A549 (cell line): Measurements from ENCODE around the gene CATSPERZ. TPM values are rescaled to one million over a fixed set of nuclear protein-coding genes. Genes with fewer than 3 reads are reported as not detected.

Experiments
- ATAC-seq, 2 experiments: fragments of 200-7000 bp in 1 of 2; fragments of >200 bp in 1 of 2; cut with Nextera tagmentation in 1 of 2; cut with Tn5 transposase in 1 of 2; 3 replicates each; pipeline versions ENCODE4 v1.8.0 to v1.9.1; 2018 to 2020; ENCODE audit warnings: mild to moderate bottlenecking in 1 of 2, moderate library complexity in 1 of 2
- CTCF ChIA-PET: fragments of 300-600 bp; sonication (Branson Sonifier 250); formaldehyde crosslinking; extraction: SDS; loops from one replicate; lab custom pipeline; 2021; ENCODE audit warnings: antibody characterized with exemption, inconsistent platforms; lab: Yijun Ruan, JAX
- POLR2A ChIA-PET: fragments of 350-600 bp; formaldehyde crosslinking; extraction: SDS; loops from one replicate; lab custom pipeline; 2021; ENCODE audit warnings: antibody characterized with exemption, inconsistent platforms; lab: Yijun Ruan, JAX
- DNase-seq, 2 experiments: peaks; one replicate each; pipeline versions ENCODE4 v3.0.0 to v3.0.0-alpha.2; 2011 to 2016; ENCODE audit warnings: low read depth in 1 of 2, low spot score in 1 of 2
- FAIRE-seq: peaks from 2 replicates; lab custom pipeline; 2011; peaks lifted over from hg19 to GRCh38; lab: Jason Lieb, UNC
- H3K27ac ChIP-seq, 2 experiments: fragments of >200 bp; sonication (Bioruptor Twin); formaldehyde crosslinking; 3 replicates each; pipeline ENCODE4 v1.5.1; 2016 to 2017
- H3K4me1 ChIP-seq: fragments of >200 bp; sonication (Bioruptor Twin); formaldehyde crosslinking; 3 replicates; pipeline ENCODE4 v1.6.1; 2016
- H3K4me2 ChIP-seq: fragments of >200 bp; sonication (Bioruptor Twin); formaldehyde crosslinking; 3 replicates; pipeline ENCODE4 v1.6.1; 2016
- H3K4me3 ChIP-seq: fragments of >200 bp; sonication (Bioruptor Twin); formaldehyde crosslinking; 3 replicates; pipeline ENCODE4 v1.5.1; 2016
- H3K9me3 ChIP-seq: fragments of >200 bp; sonication (Bioruptor Twin); formaldehyde crosslinking; 3 replicates; pipeline ENCODE4 v1.6.1; 2016
- CBX2 ChIP-seq: fragments of 200-600 bp; sonication (generic); IDR thresholded peaks from 2 replicates; pipeline ENCODE4 v1.6.1; 2016; ENCODE audit warnings: low read depth, mild to moderate bottlenecking, borderline replicate concordance
- CHD4 ChIP-seq: fragments of 200-600 bp; sonication (generic); IDR thresholded peaks from 2 replicates; pipeline ENCODE4 v1.6.1; 2016; ENCODE audit warnings: antibody characterized with exemption, mild to moderate bottlenecking, borderline replicate concordance
- E2F6 ChIP-seq: IDR thresholded peaks from 2 replicates; pipeline ENCODE4 v1.6.1; 2012; ENCODE audit warnings: low read depth, borderline replicate concordance
- ELK1 ChIP-seq: fragments of 150-350 bp; IDR thresholded peaks from 2 replicates; pipeline ENCODE4 v1.6.1; 2014; ENCODE audit warnings: low read depth, mild to moderate bottlenecking, low read length
- ESRRA ChIP-seq: fragments of 150-350 bp; IDR thresholded peaks from 2 replicates; pipeline ENCODE4 v1.6.1; 2014; ENCODE audit warnings: mild to moderate bottlenecking, low read length, borderline replicate concordance
- FOXS1 ChIP-seq: fragments of 250-450 bp; sonication (Bioruptor Pico); IDR thresholded peaks from 2 replicates; pipeline ENCODE4 v1.5.0; 2020; ENCODE audit warnings: mild to moderate bottlenecking, moderate library complexity
- GATA3 ChIP-seq: IDR thresholded peaks from 2 replicates; pipeline ENCODE4 v1.6.1; 2012; ENCODE audit warnings: borderline replicate concordance
- HMGXB4 ChIP-seq: fragments of 250-450 bp; sonication (Bioruptor Pico); IDR thresholded peaks from 2 replicates; pipeline ENCODE4 v1.5.0; 2021; ENCODE audit warnings: mild to moderate bottlenecking, moderate library complexity, borderline replicate concordance
- HOXA7 ChIP-seq: fragments of 250-450 bp; sonication (Bioruptor Pico); IDR thresholded peaks from 2 replicates; pipeline ENCODE4 v1.5.0; 2020; ENCODE audit warnings: mild to moderate bottlenecking, moderate library complexity
- HOXB5 ChIP-seq: fragments of 250-450 bp; sonication (Bioruptor Pico); IDR thresholded peaks from 2 replicates; pipeline ENCODE4 v1.5.0; 2020; ENCODE audit warnings: mild to moderate bottlenecking, moderate library complexity
- JUN ChIP-seq, 2 experiments: fragments of >200 bp; sonication (Bioruptor Twin); formaldehyde crosslinking; IDR thresholded peaks; 2 replicates in 1 of 2; 3 replicates in 1 of 2; pipeline ENCODE4 v1.6.1; 2016 to 2017
- MAX ChIP-seq: IDR thresholded peaks from 2 replicates; pipeline ENCODE4 v1.6.1; 2012
- MYC ChIP-seq: IDR thresholded peaks from 2 replicates; pipeline ENCODE4 v1.6.1; 2012; ENCODE audit warnings: mild to moderate bottlenecking, inconsistent platforms, low read length, improper control_type of control experiment, borderline replicate concordance
- PHF8 ChIP-seq: fragments of 200-600 bp; sonication (generic); IDR thresholded peaks from 2 replicates; pipeline ENCODE4 v1.6.1; 2016; ENCODE audit warnings: low read depth, mild to moderate bottlenecking, antibody characterized with exemption, moderate library complexity, borderline replicate concordance
- POLR2A ChIP-seq: IDR thresholded peaks from 2 replicates; pipeline ENCODE4 v1.6.1; 2012; ENCODE audit warnings: mild to moderate bottlenecking, low read length
- RARB ChIP-seq: fragments of 250-450 bp; sonication (Bioruptor Pico); IDR thresholded peaks from 2 replicates; pipeline ENCODE4 v1.8.0; 2021; ENCODE audit warnings: mild to moderate bottlenecking, moderate library complexity
- REST ChIP-seq: fragments of 200-600 bp; sonication (generic); IDR thresholded peaks from 2 replicates; pipeline ENCODE4 v1.6.1; 2016; ENCODE audit warnings: antibody characterized with exemption, mild to moderate bottlenecking, moderate library complexity
- RFX5 ChIP-seq: fragments of 450-650 bp; IDR thresholded peaks from 2 replicates; pipeline ENCODE4 v1.7.1; 2014; ENCODE audit warnings: antibody characterized with exemption, mild to moderate bottlenecking, moderate library complexity
- SREBF2 ChIP-seq: fragments of 450-650 bp; IDR thresholded peaks from 2 replicates; pipeline ENCODE4 v1.6.1; 2014; ENCODE audit warnings: mild to moderate bottlenecking, moderate library complexity
- TFCP2L1 ChIP-seq: fragments of 250-450 bp; sonication (Bioruptor Pico); IDR thresholded peaks from 2 replicates; pipeline ENCODE4 v1.5.0; 2021; ENCODE audit warnings: mild to moderate bottlenecking
- USF2 ChIP-seq: fragments of 450-650 bp; IDR thresholded peaks from 2 replicates; pipeline ENCODE4 v1.6.1; 2014; ENCODE audit warnings: antibody characterized with exemption
- ZFP36 ChIP-seq: fragments of 450-650 bp; IDR thresholded peaks from 2 replicates; pipeline ENCODE4 v1.6.1; 2014; ENCODE audit warnings: borderline replicate concordance; ENCODE audit not compliant: partially characterized antibody
- ZSCAN20 ChIP-seq: fragments of 250-450 bp; sonication (Bioruptor Pico); IDR thresholded peaks from 2 replicates; pipeline ENCODE4 v1.8.0; 2022; ENCODE audit warnings: mild to moderate bottlenecking, moderate library complexity
- WGBS: methylation state at CpG from one replicate; pipeline ENCODE4 v1.1.6; 2017; ENCODE audit errors: missing lambda C conversion rate; 5-methylcytosine and 5-hydroxymethylcytosine counted together
- polyA plus RNA-seq, 4 experiments: library from polyadenylated mRNA; depleted of rRNA in 3 of 4; stranded (reverse); fragments of >200 nt; fragmentation: RNase III in 1 of 4; extraction: RNeasy Plus Mini Kit Qiagen cat#74134 plus additional on column Dnase treatment in 1 of 4; gene quantifications; 2 replicates in 3 of 4; 3 replicates in 1 of 4; pipeline ENCODE4 v1.2.3, GENCODE V29; 2011 to 2017

Gene CATSPERZ
- polyA plus RNA-seq, 2 of the 4 experiments (the other 2 are of a cell fraction), result 1.9 to 3.4 TPM

- ChIA-PET CTCF (interaction anchor here (0.7 to 33.9 kb wide), 8 partner anchors 11 to 298 kb away, joined by 3 to 996 read pairs (median 22); partner anchors contain the start of genes CATSPERZ, CCDC88B, ESRRA and PLCB3), POLR2A (interaction anchor here (0.7 to 1.4 kb wide), 2 partner anchors 35 to 107 kb away, joined by 3 to 9 read pairs; partner anchors contain the start of genes PRDX5 and TRMT112)
- TF ChIP-seq CBX2 (no peak), ELK1 (no peak), E2F6 (no peak), SREBF2 (no peak), USF2 (no peak), HMGXB4 (CRISPR knock-in tag) (no peak), ZSCAN20 (CRISPR knock-in tag) (no peak), MYC (no peak), CHD4 (no peak), MAX (no peak), RFX5 (no peak), PHF8 (no peak), FOXS1 (CRISPR knock-in tag) (no peak)
- H3K27ac ChIP-seq, result no peak overlapping the region
- peaks cover 31% of the 10 kb centered on the region for H3K4me1 ChIP-seq
- FAIRE-seq (no peak), ATAC-seq (no peak), DNase-seq (no peak)
- H3K9me3 ChIP-seq, result no peaks in the 10 kb centered on the region
- WGBS, result 92% methylated on average over 27 of the region's 33 CpGs
- H3K4me3 ChIP-seq, result no peak overlapping the region
- H3K4me2 ChIP-seq, result no peak overlapping the region
These were observed 52.2 kb downstream of the CATSPERZ start for GRCh38 chr11:64352099-64352994.

- DNase-seq (no peak), ATAC-seq (no peak), FAIRE-seq (no peak)
- Histone ChIP-seq H3K27ac (no peak overlapping the region; a peak in 1 of 6 replicates), H3K4me3 (no peak overlapping the region), H3K4me2 (no peak overlapping the region), H3K4me1 (peaks cover 37% of the 10 kb centered on the region), H3K9me3 (no peaks in the 10 kb centered on the region)
- CTCF ChIA-PET, result interaction anchor here (0.7 to 33.9 kb wide), 8 partner anchors 12 to 297 kb away, joined by 3 to 996 read pairs (median 22); partner anchors contain the start of genes CATSPERZ, CCDC88B, ESRRA and PLCB3
- POLR2A ChIA-PET, result interaction anchor here (0.7 to 1.4 kb wide), 2 partner anchors 36 to 108 kb away, joined by 3 to 9 read pairs; partner anchors contain the start of genes PRDX5 and TRMT112
- WGBS, result 88% methylated on average over 23 of the region's 34 CpGs
- TF ChIP-seq CBX2 (no peak), ESRRA (no peak), REST (no peak), SREBF2 (no peak), HOXA7 (CRISPR knock-in tag) (no peak), ELK1 (no peak), RARB (CRISPR knock-in tag) (no peak), JUN (IDR thresholded peaks at IDR 0.05) (no peak), POLR2A (no peak), HOXB5 (CRISPR knock-in tag) (no peak), GATA3 (no peak), TFCP2L1 (CRISPR knock-in tag) (no peak), ZFP36 (no peak)
These were observed 53.0 kb downstream of the CATSPERZ start for GRCh38 chr11:64352995-64353714.
